Smooth muscle cell (in vitro differentiated cells): Measurements from ENCODE around the gene RYR3. TPM values are rescaled to one million over a fixed set of nuclear protein-coding genes. Genes with fewer than 3 reads are reported as not detected.

Experiments
- DNase-seq: peaks from one replicate; lab custom pipeline; 2025; ENCODE audit not compliant: unreplicated experiment; lab: John Stamatoyannopoulos, UW
- H2AFZ ChIP-seq: fragments of 200-600 bp; sonication (generic); 2 replicates; pipeline ENCODE4 v1.6.0; 2016; ENCODE audit warnings: antibody characterized with exemption, low read depth, mild to moderate bottlenecking
- H3F3A ChIP-seq: fragments of 200-600 bp; sonication (generic); 2 replicates; pipeline ENCODE4 v1.6.0; 2017; ENCODE audit warnings: antibody characterized with exemption, low read depth
- H3K27ac ChIP-seq: fragments of 200-600 bp; sonication (generic); 2 replicates; pipeline ENCODE4 v1.5.1; 2016; ENCODE audit warnings: low read depth, mild to moderate bottlenecking
- H3K27me3 ChIP-seq: fragments of 200-600 bp; sonication (generic); 2 replicates; pipeline ENCODE4 v1.6.1; 2016; ENCODE audit warnings: low read depth, mild to moderate bottlenecking
- H3K36me3 ChIP-seq: fragments of 200-600 bp; sonication (generic); 2 replicates; pipeline ENCODE4 v1.5.1; 2016; ENCODE audit warnings: low read depth
- H3K4me1 ChIP-seq: fragments of 200-600 bp; sonication (generic); 2 replicates; pipeline ENCODE4 v1.5.1; 2016; ENCODE audit warnings: low read depth
- H3K4me2 ChIP-seq: fragments of 200-600 bp; sonication (generic); 2 replicates; pipeline ENCODE4 v1.6.0; 2016; ENCODE audit warnings: mild to moderate bottlenecking
- H3K4me3 ChIP-seq: fragments of 200-600 bp; sonication (generic); 2 replicates; pipeline ENCODE4 v1.5.1; 2016; ENCODE audit warnings: mild to moderate bottlenecking
- H3K79me2 ChIP-seq: fragments of 200-600 bp; sonication (generic); 2 replicates; pipeline ENCODE4 v1.6.0; 2016; ENCODE audit warnings: low read depth, mild to moderate bottlenecking
- H3K9ac ChIP-seq: fragments of 200-600 bp; sonication (generic); 2 replicates; pipeline ENCODE4 v1.6.0; 2016; ENCODE audit warnings: low read depth
- H3K9me3 ChIP-seq: fragments of 200-600 bp; sonication (generic); replicated peaks from 2 replicates; pipeline ENCODE4 v1.5.1; 2016; ENCODE audit warnings: low read depth
- H4K20me1 ChIP-seq: fragments of 200-600 bp; sonication (generic); 2 replicates; pipeline ENCODE4 v1.6.0; 2016; ENCODE audit warnings: low read depth
- WGBS: methylation state at CpG from one replicate; pipeline ENCODE4 v1.1.7; 2016; ENCODE audit warnings: low lambda C conversion rate; 5-methylcytosine and 5-hydroxymethylcytosine counted together
- polyA plus RNA-seq: library from polyadenylated mRNA; unstranded; fragments of >200 nt; fragmentation: Nextera tagmentation; extraction: Ambion mirVana; gene quantifications from 2 replicates; pipeline ENCODE4 v1.2.1, GENCODE V29; 2016
- total RNA-seq: library from RNA; depleted of rRNA; stranded (reverse); fragments of >200 nt; gene quantifications from 2 replicates; pipeline ENCODE4 v1.2.3, GENCODE V29; 2014
- TF ChIP-seq, protein P1 (sequence below): fragments of 200-600 bp; sonication (generic); IDR thresholded peaks from 2 replicates; pipeline ENCODE4 v1.5.1; 2017; ENCODE audit warnings: borderline replicate concordance, mild to moderate bottlenecking, antibody characterized with exemption; ENCODE audit not compliant: insufficient read depth, poor library complexity, severe bottlenecking

RYR3 gene
- total and polyA plus RNA-seq, 2 experiments from 2014 or later = 0.23 to 6.2 TPM

DNA sequence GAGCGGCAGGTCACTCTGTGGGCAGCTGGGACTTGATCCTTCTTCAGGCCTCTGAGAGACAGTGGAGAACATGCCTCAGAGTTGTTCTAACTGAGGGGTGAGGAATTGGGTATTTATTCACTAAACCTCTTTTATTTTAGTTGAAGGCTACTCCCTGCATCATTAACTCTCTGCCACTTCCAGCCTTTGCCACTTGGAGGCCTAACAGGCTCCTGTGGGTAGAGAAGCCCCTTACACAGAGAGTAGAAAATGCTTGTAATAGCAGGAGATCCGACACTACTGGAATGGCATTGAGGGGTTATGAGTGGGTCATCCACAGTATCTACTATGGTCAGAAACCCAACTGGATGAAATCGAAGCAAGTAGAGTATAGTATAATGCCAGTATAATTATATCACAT, 81.7 kb downstream of the RYR3 start:
- no peaks in the 10 kb centered on the region for H4K20me1 ChIP-seq
- H2AFZ ChIP-seq = no peak overlapping the region
- no peak overlapping the region for H3K27ac ChIP-seq
- H3K4me1 ChIP-seq = no peaks in the 10 kb centered on the region
- no peaks in the 10 kb centered on the region for H3K79me2 ChIP-seq
- H3F3A ChIP-seq = no peaks in the 10 kb centered on the region
- no peak overlapping the region for H3K4me3 ChIP-seq
- H3K9ac ChIP-seq = no peak overlapping the region
- peaks cover 6% of the 10 kb centered on the region for H3K27me3 ChIP-seq
- no peak overlapping the region for H3K4me2 ChIP-seq
- no peaks in the 10 kb centered on the region for H3K9me3 ChIP-seq
- TF ChIP-seq, protein P1, sequence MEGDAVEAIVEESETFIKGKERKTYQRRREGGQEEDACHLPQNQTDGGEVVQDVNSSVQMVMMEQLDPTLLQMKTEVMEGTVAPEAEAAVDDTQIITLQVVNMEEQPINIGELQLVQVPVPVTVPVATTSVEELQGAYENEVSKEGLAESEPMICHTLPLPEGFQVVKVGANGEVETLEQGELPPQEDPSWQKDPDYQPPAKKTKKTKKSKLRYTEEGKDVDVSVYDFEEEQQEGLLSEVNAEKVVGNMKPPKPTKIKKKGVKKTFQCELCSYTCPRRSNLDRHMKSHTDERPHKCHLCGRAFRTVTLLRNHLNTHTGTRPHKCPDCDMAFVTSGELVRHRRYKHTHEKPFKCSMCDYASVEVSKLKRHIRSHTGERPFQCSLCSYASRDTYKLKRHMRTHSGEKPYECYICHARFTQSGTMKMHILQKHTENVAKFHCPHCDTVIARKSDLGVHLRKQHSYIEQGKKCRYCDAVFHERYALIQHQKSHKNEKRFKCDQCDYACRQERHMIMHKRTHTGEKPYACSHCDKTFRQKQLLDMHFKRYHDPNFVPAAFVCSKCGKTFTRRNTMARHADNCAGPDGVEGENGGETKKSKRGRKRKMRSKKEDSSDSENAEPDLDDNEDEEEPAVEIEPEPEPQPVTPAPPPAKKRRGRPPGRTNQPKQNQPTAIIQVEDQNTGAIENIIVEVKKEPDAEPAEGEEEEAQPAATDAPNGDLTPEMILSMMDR = no peak
- H3K36me3 ChIP-seq = no peaks in the 10 kb centered on the region
- WGBS = 91% methylated on average over 3 of the region's 3 CpGs
- no peak for DNase-seq

DNA sequence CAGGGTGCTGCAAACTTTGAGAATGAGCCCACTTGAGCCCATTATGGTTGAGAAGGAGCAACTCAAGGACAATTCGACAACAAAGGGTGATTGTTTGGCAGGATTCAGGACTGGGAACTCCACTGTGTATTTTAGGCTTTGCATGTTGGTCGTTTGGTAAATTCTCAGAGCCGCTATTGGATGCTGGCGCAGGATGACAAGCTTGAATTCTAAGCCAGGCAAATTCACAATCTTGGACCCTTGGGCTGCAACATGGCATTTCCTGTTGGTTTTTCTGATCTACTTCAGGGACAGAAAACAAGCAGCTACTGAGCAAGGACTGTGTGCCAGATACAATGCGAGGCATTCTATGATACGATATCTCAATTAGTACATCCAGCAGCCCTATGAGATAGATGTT, 82.8 kb downstream of the RYR3 start:
- whole genome bisulfite sequencing = 92% methylated on average over 6 of the region's 6 CpGs
- TF ChIP-seq, protein P1 = no peak
- Histone ChIP-seq H3K36me3 (no peaks in the 10 kb centered on the region), H3K27me3 (no peaks in the 10 kb centered on the region), H3F3A (no peaks in the 10 kb centered on the region), H4K20me1 (no peaks in the 10 kb centered on the region), H3K4me2 (no peak overlapping the region), H3K9ac (no peak overlapping the region), H3K79me2 (no peaks in the 10 kb centered on the region), H2AFZ (no peak overlapping the region), H3K9me3 (no peaks in the 10 kb centered on the region), H3K4me1 (no peaks in the 10 kb centered on the region), H3K27ac (no peak overlapping the region), H3K4me3 (no peak overlapping the region)
- no peak for DNase-seq

DNA sequence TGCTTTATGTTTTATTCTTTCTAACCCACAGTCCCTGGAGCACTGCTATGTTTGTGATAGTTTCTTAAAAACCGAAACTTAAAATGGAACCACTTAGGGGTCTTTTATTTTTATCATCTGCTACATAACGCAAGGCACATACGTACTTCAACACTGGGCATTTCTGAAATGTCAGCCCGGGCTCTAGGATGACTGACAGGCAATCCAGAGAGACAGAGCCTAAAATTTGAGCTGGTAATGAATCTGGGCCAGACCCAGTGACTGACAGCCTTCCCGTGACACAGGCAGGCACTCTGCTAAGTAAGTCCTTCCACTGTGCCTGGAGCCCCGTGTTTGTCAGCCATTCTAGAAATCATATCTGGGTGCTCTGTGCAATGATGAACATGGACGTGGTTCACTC, 84.6 kb downstream of the RYR3 start:
- Histone ChIP-seq H3F3A (no peaks in the 10 kb centered on the region), H3K4me2 (no peak overlapping the region), H3K27me3 (no peaks in the 10 kb centered on the region), H3K9me3 (no peaks in the 10 kb centered on the region), H2AFZ (no peak overlapping the region), H4K20me1 (no peaks in the 10 kb centered on the region), H3K36me3 (no peaks in the 10 kb centered on the region), H3K4me1 (no peaks in the 10 kb centered on the region), H3K79me2 (no peaks in the 10 kb centered on the region), H3K9ac (no peak overlapping the region), H3K27ac (no peak overlapping the region), H3K4me3 (no peak overlapping the region)
- DNase-seq = no peak
- TF ChIP-seq, protein P1 = no peak
- WGBS = 91% methylated on average over 7 of the region's 7 CpGs

DNA sequence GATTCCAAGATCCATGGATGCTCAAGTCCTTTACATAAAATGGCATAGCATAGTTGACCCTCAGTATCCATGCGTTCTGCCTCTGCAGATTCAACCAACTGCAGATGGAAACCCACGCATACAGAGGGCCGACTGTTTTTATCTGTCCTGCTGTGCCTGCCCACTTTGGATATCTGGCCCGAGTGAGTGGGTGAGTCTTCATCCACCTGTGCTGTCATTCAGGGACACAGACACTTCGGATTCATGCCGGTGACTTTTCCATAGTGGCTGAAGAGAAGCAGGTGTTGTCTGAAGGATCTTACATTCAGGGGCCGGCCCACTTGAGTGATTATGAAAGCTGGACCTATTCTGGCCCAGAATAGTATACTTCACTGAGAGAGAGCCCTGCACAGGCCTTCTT, 85.1 kb downstream of the RYR3 start:
- Histone ChIP-seq H3K4me3 (no peak overlapping the region), H3K4me1 (no peaks in the 10 kb centered on the region), H3K9me3 (no peaks in the 10 kb centered on the region), H3K4me2 (no peak overlapping the region), H3F3A (no peaks in the 10 kb centered on the region), H3K27me3 (no peaks in the 10 kb centered on the region), H3K36me3 (no peaks in the 10 kb centered on the region), H3K79me2 (no peaks in the 10 kb centered on the region), H4K20me1 (no peaks in the 10 kb centered on the region), H3K9ac (no peak overlapping the region), H3K27ac (no peak overlapping the region), H2AFZ (no peak overlapping the region)
- DNase-seq = no peak
- WGBS = 89% methylated on average over 7 of the region's 7 CpGs
- TF ChIP-seq, protein P1 = no peak
